K562 (cell line): ENCODE measurements around the gene DNM1. TPM values are rescaled to one million over a fixed set of nuclear protein-coding genes. Genes with fewer than 3 reads are reported as not detected.

ENCODE experiments used
- CAMTA2 ChIP-seq: fragments of 250-450 bp; sonication (Bioruptor Pico); conservative IDR thresholded peaks from 2 replicates; pipeline ENCODE4 v1.5.1; 2022
- IFI16 ChIP-seq: fragments of 250-450 bp; sonication (Bioruptor Pico); IDR thresholded peaks from 2 replicates; pipeline ENCODE4 v2.1.2; 2022; ENCODE audit warnings: mild to moderate bottlenecking, inconsistent platforms
- KDM1A ChIP-seq, 2 experiments: fragments of 450-650 bp; IDR thresholded peaks; 2 replicates each; pipeline ENCODE4 v1.6.1; 2016; ENCODE audit warnings: mild to moderate bottlenecking in 2 of 2
- KLF1 ChIP-seq: fragments of 450-650 bp; IDR thresholded peaks from 2 replicates; pipeline ENCODE4 v1.6.1; 2016; ENCODE audit warnings: missing genetic modification characterization, missing compliant biosample characterization
- RBM39 ChIP-seq: fragments of 200-400 bp; formaldehyde crosslinking; optimal IDR thresholded peaks from 2 replicates; pipeline ENCODE3; 2018; ENCODE audit warnings: low read depth, low read length
- SMAD1 ChIP-seq: fragments of 150-350 bp; IDR thresholded peaks from 2 replicates; pipeline ENCODE4 v1.6.1; 2014; ENCODE audit warnings: low read length, low read depth; ENCODE audit not compliant: partially characterized antibody
- SMC3 ChIP-seq: conservative IDR thresholded peaks from 2 replicates; pipeline ENCODE4 v1.6.1; 2011; ENCODE audit warnings: low read depth, low read length, improper control_type of control experiment; ENCODE audit not compliant: insufficient read depth
- TBP ChIP-seq: optimal IDR thresholded peaks from 2 replicates; pipeline ENCODE3; 2011; ENCODE audit warnings: low read depth, low read length, improper control_type of control experiment
- TEAD1 ChIP-seq, 2 experiments: fragments of 450-650 bp in 1 of 2; sonication (generic) in 1 of 2; formaldehyde crosslinking; IDR thresholded peaks; 2 replicates each; pipeline versions ENCODE4 v1.4.0 to v1.8.0; 2020 to 2022; ENCODE audit warnings: mild to moderate bottlenecking in 2 of 2, missing genetic modification reagents in 1 of 2
- ZBED1 ChIP-seq: IDR thresholded peaks from 2 replicates; pipeline ENCODE4 v1.6.1; 2014
- ZNF766 ChIP-seq: fragments of 200-800 bp; sonication (Bioruptor generic); conservative IDR thresholded peaks from 2 replicates; pipeline ENCODE4 v1.6.1; 2016; ENCODE audit warnings: missing genetic modification characterization, missing compliant biosample characterization
- polyA plus RNA-seq, 8 experiments: library from polyadenylated mRNA; depleted of rRNA in 4 of 8; stranded (reverse) in 5 of 8; unstranded in 3 of 8; fragments of >200 nt; fragmentation: Nextera tagmentation in 2 of 8; fragmentation: Illumina TruSeq in 1 of 8; extraction: Ambion mirVana in 2 of 8; extraction: Trizol in 1 of 8; gene quantifications; 2 replicates each; pipeline versions ENCODE4 v1.2.1 to v1.2.3, GENCODE V29; 2011 to 2014; ENCODE audit warnings: inconsistent platforms in 1 of 8, missing spikeins in 1 of 8
- total RNA-seq, 7 experiments: library from RNA; depleted of rRNA in 6 of 7; stranded (reverse); fragments of >200 nt in 6 of 7; fragmentation: Illumina TruSeq in 2 of 7; extraction: Trizol in 2 of 7; gene quantifications; 2 replicates each; pipeline versions ENCODE4 v1.2.1 to v1.2.3, GENCODE V29; 2011 to 2021; ENCODE audit warnings: low replicate concordance in 1 of 7
- TF ChIP-seq, protein P1 (sequence below): fragments of 250-450 bp; sonication (Bioruptor Pico); IDR thresholded peaks from 2 replicates; pipeline ENCODE4 v1.4.0; 2020; ENCODE audit warnings: mild to moderate bottlenecking
- TF ChIP-seq, protein P2 (sequence below): fragments of 250-450 bp; sonication (Bioruptor Pico); IDR thresholded peaks from 2 replicates; pipeline ENCODE4 v1.8.0; 2021; ENCODE audit warnings: moderate library complexity, mild to moderate bottlenecking, inconsistent platforms
- TF ChIP-seq, protein P3 (sequence below): sonication (generic); formaldehyde crosslinking; IDR thresholded peaks from 2 replicates; pipeline ENCODE4 v1.8.0; 2023; ENCODE audit warnings: missing genetic modification reagents, mild to moderate bottlenecking, borderline replicate concordance

The DNM1 gene
- total and polyA plus RNA-seq, 9 of the 15 experiments (the other 6 are each of a cell fraction or from before 2014, with no cell fraction given): 0.39 to 23.1 (median 9.1) TPM

DNA sequence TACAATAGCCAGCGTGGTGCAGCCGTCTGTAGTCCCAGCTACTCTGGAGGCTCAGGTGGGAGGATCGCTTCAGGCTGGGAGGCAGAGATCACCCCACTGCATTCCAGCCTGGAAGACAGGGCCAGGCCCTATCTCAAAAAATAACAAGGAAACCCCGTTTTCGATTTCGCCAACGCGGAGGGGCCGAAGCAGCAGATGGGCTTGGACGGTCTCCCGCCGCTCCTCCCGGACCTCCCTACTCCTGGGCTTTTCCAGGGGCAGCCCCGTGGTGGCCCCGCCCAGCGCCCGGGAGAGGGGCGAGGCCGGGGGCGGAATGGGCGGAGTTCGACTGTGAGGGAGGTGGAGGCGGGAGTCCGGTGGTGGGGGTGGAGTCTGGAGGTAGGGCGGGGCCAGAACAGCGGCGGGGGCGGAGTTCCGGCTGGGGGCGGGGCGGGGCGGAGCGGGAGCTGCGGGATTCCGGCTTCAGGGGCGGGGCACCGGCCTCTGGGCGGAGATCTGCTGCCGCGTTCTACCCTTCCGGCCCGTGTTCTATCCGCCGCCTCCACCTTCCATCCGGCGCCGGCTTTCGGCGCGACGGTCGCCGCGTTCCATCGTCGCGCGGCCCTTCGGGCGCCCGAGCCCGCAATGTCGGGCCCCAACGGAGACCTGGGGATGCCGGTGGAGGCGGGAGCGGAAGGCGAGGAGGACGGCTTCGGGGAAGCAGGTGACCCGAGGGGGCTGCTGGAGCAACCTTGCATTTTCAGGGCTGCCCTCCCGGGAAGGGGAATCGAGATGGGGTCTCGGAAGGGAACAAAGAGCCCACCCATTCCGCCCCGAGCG is 43.2 kb upstream of the DNM1 start, which contains the start of gene BBLN (continued):
- TF ChIP-seq, protein P1, sequence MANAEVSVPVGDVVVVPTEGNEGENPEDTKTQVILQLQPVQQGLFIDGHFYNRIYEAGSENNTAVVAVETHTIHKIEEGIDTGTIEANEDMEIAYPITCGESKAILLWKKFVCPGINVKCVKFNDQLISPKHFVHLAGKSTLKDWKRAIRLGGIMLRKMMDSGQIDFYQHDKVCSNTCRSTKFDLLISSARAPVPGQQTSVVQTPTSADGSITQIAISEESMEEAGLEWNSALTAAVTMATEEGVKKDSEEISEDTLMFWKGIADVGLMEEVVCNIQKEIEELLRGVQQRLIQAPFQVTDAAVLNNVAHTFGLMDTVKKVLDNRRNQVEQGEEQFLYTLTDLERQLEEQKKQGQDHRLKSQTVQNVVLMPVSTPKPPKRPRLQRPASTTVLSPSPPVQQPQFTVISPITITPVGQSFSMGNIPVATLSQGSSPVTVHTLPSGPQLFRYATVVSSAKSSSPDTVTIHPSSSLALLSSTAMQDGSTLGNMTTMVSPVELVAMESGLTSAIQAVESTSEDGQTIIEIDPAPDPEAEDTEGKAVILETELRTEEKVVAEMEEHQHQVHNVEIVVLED: peak; percentile 62
- peak in 1 of 2 experiments; percentile 66; a peak in 2 of 4 replicates for TF ChIP-seq TEAD1 (CRISPR knock-in tag; IDR thresholded peaks at IDR 0.05)
- peak; percentile 23 for TF ChIP-seq SMAD1
- 0 out of 2 replicates have a peak, but pooled peaks have one; percentile 12 for TF ChIP-seq SMC3
- no peak for TF ChIP-seq ZBED1
- TF ChIP-seq CAMTA2 (CRISPR knock-in tag): no peak; the same call in 1 of the 2 replicates
- no peak for TF ChIP-seq KDM1A (IDR thresholded peaks at IDR 0.05)
- peak; percentile 80 for TF ChIP-seq TBP
- TF ChIP-seq, protein P2, sequence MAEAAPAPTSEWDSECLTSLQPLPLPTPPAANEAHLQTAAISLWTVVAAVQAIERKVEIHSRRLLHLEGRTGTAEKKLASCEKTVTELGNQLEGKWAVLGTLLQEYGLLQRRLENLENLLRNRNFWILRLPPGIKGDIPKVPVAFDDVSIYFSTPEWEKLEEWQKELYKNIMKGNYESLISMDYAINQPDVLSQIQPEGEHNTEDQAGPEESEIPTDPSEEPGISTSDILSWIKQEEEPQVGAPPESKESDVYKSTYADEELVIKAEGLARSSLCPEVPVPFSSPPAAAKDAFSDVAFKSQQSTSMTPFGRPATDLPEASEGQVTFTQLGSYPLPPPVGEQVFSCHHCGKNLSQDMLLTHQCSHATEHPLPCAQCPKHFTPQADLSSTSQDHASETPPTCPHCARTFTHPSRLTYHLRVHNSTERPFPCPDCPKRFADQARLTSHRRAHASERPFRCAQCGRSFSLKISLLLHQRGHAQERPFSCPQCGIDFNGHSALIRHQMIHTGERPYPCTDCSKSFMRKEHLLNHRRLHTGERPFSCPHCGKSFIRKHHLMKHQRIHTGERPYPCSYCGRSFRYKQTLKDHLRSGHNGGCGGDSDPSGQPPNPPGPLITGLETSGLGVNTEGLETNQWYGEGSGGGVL (CRISPR knock-in tag): no peak
- TF ChIP-seq ZNF766 (CRISPR knock-in tag): no peak
- TF ChIP-seq RBM39: no peak
- TF ChIP-seq, protein P3, sequence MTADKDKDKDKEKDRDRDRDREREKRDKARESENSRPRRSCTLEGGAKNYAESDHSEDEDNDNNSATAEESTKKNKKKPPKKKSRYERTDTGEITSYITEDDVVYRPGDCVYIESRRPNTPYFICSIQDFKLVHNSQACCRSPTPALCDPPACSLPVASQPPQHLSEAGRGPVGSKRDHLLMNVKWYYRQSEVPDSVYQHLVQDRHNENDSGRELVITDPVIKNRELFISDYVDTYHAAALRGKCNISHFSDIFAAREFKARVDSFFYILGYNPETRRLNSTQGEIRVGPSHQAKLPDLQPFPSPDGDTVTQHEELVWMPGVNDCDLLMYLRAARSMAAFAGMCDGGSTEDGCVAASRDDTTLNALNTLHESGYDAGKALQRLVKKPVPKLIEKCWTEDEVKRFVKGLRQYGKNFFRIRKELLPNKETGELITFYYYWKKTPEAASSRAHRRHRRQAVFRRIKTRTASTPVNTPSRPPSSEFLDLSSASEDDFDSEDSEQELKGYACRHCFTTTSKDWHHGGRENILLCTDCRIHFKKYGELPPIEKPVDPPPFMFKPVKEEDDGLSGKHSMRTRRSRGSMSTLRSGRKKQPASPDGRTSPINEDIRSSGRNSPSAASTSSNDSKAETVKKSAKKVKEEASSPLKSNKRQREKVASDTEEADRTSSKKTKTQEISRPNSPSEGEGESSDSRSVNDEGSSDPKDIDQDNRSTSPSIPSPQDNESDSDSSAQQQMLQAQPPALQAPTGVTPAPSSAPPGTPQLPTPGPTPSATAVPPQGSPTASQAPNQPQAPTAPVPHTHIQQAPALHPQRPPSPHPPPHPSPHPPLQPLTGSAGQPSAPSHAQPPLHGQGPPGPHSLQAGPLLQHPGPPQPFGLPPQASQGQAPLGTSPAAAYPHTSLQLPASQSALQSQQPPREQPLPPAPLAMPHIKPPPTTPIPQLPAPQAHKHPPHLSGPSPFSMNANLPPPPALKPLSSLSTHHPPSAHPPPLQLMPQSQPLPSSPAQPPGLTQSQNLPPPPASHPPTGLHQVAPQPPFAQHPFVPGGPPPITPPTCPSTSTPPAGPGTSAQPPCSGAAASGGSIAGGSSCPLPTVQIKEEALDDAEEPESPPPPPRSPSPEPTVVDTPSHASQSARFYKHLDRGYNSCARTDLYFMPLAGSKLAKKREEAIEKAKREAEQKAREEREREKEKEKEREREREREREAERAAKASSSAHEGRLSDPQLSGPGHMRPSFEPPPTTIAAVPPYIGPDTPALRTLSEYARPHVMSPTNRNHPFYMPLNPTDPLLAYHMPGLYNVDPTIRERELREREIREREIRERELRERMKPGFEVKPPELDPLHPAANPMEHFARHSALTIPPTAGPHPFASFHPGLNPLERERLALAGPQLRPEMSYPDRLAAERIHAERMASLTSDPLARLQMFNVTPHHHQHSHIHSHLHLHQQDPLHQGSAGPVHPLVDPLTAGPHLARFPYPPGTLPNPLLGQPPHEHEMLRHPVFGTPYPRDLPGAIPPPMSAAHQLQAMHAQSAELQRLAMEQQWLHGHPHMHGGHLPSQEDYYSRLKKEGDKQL (CRISPR knock-in tag): no peak
- TF ChIP-seq IFI16 (CRISPR knock-in tag): no peak
- TF ChIP-seq KLF1 (tag): peak; percentile 50; the same call in 1 of the 2 replicates
